ENCODE measurements around the gene DCST1.

DCST1 gene

DNA sequence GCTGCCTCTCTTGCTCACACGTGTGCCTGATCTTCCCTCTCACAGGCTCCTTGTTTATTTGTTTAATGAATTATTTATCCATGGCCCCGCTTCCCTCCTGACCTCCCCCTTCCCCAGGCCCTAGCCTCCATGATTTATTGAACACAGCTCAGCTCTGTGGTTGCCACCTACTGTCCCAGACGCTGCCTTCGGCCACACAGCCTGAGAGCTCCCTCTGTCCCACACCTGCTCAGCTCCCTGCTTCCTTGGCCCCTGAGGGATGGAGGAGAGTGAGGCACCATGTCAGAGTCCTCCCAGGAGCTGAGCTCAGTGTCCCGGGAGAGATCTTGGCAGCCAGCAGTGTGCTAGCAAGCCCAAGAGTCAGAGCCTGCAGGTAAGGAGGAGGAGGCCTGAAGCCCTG lies 41.9 kb downstream of the DCST1 start:
- no peak for DNase-seq (ENCODE audit: low spot score)

DNA sequence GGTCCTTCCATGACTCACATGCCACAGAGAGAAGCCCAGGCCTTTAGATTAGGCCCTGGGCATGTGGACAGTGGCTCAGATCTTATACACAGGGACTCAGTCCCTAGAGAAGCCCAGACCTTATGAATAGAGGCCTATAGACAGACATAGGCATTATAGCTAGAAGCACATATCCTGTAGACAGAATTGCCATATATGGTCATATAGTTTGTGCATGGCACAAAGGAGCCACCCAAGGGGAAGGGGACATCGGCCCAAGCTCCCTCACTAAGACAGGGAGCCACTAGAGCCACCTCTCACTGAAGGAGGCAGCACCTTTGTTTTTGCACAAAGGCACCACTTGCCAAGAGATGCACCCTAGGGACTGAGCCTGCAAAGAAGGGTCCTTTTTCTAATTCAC lies 42.7 kb downstream of the DCST1 start:
- DNase-seq (ENCODE audit: low spot score), result no peak

DNA sequence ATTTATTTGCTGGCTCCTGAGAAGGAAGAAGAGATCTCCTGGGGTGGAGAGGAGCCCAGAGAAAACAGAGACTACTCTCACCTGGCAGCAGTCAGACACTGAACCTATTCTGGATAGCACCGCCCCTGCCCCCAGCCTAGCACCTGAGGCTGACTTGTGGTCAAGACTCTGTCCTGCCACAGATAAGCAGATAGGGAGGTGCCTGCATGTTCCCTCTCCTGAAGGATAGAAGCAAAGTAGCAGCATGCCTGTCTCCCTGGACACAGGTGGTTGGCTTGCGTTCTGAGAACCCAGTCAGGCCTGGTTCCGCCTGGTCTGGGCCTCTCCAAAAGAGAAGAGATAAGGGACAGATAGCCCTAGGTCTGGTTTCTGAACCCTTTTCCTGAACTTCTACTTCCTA lies 43.7 kb downstream of the DCST1 start:
- no peak for DNase-seq (ENCODE audit: low spot score)

DNA sequence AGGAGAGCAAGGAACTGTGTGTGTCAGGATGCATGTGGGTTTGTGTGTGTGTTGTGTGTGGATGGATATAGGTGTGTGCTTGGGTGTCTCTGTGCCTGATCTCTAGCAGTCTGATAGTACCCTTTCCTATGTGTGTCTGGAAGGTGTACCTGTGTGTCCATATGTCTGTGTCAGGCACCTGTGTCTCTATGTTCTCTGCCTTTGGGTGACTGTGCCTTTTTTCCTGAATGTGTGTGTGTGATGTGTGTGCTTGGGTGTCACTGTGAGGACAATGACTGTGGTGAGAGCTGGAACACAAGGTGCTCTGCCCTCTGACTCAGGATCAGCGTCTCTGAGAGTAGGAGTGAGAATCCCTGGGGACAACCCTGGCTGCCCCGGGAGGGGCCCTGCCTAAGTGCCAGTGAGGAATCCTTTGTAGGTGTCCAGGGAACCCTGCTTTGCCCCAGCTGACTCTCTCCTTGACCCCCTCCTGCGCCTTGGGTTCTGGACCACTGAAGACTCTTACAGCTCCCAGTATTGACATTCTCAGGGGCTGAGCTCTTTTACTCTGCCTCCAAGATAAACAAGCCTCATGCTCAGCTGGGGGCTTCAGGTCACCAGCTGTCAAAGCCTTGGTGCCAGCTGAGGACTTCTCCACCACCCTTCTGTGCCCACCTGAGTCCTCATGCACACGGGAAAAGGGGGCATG lies 44.3 kb downstream of the DCST1 start:
- no peak for DNase-seq (ENCODE audit: low spot score)

DNA sequence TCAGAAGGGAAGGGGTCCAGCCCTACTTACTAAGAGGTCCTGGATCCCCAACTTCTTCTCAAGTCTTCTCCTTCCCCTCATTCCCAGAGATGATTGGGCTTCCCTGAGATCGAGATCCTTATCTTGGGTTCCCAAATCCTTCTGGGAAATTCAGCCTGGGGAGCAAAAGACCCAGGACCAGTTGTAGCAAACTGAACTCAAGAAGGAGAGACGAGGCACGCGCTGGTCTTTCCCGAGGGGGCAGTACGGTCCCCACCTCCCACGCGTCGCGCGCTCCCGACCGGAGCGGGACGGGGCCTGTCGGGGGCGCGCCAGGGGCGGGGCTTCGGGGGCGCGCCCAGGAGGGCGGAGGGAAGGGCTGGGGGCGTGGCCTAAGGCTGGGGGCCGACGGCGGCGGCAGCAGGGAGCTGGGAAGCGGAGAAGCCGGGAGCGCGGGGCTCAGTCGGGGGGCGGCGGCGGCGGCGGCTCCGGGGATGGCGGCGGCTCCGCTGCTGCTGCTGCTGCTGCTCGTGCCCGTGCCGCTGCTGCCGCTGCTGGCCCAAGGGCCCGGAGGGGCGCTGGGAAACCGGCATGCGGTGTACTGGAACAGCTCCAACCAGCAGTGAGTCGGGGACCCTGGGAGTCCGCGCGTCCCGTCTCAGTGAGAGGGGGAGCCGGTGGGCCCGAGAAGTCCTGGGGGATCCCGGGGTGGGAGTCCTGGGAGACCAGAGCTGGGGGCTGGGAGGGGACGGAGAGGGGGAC lies 45.0 kb downstream of the DCST1 start, which contains the start of gene EFNA3:
TSS of gene EFNA3 (plus strand) at position 369 of the 741 bp plus-strand sequence. CDS start at position 474, 105 bp downstream.
- no peak for DNase-seq (ENCODE audit: low spot score)

DNA sequence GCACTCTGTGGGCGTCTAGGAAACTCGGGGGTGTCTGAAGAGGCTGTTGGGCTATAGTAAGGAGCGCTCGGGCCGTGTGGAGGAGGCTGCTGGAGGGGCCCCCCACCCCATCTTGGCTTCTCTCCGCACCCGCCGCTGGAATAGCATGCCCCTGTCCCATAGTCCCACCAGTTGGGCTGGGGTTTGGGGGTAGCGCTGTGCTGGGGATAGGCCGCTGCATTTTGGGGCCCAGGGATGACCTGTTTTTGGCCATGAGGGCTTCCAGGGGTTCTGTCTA lies 45.5 kb downstream of the DCST1 start:
- no peak for DNase-seq (ENCODE audit: low spot score)

DNA sequence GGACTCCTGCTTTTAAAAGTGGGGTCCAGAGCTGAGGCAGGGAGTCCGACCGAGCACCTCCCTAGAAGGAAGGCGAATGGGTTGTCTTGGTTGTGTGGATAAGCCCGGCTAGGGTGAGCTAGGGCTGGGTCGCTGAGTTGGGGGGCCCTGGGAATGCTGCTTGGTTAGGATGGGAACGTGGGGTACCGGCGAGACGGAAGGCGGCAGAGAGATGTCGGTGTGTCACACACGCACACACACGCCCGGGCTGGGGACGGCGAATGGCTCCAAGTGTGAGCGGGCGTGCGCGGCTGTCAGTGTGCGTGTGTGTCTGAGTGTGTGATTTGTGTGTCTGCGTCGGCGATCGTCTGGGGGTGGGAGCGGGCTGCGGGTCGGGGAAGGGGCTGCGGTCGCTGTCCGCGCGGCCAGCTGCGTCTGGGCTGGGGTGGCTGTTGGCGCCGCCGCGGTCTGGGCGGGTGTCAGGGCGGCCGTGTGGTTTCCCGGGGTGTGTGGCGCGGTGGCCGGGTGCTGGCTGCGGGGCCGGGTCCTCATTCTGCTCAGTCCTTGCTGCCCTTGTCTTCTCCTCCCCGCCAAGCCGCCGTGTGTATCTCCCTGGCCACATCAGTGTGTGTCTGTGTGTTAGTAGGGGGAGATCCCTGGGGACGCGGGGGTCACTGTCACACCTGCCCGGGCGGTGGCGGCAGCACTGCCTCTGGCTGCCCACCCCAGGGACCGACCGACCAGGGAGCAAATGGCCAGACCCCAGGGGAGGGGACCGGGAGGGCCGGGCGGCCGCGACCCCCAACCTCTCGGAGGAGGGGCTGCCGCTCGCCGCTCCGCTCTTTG lies 46.1 kb downstream of the DCST1 start:
- DNase-seq (ENCODE audit: low spot score), result no peak

DNA sequence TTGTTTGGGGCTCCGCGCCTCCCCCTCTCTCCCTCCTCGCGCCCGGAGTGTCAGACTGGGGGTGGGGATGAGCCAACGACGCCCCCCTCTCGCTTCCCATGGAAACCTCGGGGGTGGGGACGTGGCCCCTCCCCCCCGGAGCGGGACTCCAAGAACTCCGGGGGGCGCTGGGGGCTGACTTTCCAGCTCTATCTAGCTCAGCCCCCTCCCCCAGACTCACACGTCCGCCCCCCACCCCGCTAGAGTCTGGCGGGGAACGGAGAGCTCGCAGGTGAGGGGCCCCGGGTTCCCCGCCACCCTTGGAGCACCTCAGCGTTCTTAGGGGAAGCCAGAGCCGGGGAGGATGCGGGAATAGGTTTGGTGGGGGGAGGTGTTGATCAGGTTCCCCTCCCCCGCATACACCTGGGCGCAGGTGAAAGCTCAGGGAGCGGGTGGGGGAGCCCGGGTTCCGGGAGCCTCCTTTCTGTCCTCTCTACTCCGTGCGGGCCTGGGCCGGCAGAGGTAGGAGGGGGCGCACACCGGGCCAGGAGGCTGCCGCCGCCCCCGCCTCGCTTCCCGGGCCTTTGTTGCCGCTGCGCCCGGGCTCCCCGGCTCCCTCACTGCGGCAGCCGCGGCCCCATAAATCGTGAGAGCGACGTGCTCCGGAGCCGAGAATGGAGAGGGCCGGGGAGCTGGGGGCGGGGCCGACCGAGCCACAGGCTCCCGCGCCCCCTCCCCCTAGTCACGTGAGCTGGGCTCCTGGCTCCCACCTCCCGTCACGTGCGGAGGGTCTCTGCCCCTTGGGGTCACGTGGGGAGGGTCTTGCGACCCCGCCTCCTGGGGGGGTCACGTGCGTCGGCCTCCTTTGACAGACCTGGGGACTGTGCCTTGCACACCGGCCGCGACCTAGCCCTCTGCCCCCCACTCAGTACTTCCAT lies 46.9 kb downstream of the DCST1 start:
- DNase-seq (ENCODE audit: low spot score), result no peak

DNA sequence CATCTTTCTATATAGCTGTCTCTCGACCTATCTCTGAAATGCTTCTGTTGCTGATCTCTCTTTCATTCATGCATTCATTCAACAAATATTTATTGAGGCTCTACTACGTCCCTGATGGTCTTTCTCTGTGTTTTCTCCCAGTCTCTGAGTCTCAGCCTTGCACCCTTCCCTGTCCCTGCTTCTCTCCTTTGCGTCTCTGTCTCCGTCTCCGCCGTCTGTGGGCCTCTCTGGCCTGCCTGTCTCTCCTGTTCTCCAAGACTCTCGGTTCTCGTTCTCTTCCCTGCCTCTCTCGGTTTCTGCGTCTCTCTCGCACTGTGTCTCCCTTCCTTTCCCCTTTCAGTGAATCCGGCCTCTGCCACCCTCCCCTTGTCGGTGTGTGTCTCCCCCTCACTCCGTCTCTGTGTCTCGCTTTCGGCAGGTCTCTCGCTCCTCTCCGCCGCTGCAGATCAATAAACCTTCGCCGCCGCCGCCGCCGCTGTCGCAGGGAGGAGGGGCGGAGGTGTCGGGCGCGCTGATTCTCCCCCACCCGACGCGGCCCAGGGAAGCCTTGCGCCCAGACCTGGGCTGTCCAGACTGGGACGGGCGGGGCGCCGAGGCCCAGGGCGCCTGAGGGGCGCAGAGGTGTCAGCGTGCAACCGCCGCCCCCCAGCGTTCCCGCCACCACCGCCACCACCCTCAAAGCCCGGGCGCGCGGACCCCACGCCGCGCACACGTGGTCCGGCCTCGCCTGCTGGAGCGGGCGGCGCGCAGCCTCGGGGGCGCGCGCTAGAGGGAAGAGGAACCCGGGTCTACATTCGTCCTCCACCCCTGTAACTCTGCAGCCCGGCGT lies 48.1 kb downstream of the DCST1 start:
- DNase-seq (ENCODE audit: low spot score), result peak; percentile 41

DNA sequence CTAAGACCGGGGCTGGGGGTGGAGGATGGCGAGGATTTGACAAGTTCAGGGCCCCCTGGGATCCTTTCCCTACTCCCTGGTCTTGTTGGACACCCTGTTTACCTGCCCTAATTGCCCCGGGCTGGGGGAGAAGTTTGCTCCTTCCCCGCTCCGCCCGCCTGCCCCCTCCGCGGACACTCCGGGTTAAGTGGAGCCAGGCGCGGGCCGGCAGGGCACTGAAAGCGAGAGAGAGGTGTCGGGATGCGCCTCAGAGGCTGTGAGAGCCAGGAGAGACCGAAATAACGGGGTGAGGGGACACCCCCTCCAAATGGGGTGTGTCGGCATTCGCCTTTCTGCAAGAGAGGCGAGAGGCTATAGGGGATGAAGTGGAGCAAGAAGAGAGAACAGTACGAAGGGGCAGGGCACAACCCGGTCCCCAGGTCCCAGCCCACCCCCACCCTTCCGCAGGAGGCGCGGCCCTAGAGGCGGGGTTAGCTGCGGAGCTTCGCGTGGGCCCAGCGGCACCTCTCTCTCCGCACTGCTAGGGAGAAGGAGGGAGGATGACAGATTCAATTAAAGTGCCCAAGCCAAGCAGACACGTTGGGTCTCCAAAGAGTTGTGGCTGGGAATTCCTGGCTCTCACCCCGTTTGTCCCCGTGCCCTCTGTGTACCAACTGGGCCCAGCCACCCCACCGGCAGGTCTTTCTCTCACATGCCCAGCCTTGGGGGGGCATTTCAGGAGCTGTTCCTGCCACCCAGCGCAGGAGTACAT lies 48.9 kb downstream of the DCST1 start:
- peak; percentile 71 for DNase-seq (ENCODE audit: low spot score)

DNA sequence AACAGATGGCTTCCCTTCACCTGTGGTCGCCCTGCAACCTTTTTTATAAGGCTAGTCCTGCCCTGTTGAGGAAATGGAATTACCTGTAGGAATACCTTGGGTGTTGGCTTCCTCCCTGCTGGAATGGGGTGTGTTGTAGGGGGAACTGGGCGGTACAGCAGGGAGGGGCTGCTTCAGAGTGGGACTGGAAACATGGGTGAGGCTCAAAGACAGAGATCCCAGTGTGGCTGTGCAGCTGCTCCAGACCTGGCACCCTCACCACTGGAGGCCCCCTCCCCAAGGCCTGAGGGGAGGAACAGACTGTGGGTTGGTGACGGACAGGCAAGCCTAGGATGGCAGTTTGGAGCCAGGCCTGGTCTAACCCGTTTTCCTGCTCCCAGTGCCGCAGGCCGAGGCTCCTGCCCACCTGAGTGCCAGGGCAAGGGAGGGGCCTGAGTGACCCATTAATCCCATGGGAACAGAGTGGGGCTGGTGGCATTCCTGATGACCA lies 49.5 kb downstream of the DCST1 start:
- DNase-seq (ENCODE audit: low spot score), result peak; percentile 83

DNA sequence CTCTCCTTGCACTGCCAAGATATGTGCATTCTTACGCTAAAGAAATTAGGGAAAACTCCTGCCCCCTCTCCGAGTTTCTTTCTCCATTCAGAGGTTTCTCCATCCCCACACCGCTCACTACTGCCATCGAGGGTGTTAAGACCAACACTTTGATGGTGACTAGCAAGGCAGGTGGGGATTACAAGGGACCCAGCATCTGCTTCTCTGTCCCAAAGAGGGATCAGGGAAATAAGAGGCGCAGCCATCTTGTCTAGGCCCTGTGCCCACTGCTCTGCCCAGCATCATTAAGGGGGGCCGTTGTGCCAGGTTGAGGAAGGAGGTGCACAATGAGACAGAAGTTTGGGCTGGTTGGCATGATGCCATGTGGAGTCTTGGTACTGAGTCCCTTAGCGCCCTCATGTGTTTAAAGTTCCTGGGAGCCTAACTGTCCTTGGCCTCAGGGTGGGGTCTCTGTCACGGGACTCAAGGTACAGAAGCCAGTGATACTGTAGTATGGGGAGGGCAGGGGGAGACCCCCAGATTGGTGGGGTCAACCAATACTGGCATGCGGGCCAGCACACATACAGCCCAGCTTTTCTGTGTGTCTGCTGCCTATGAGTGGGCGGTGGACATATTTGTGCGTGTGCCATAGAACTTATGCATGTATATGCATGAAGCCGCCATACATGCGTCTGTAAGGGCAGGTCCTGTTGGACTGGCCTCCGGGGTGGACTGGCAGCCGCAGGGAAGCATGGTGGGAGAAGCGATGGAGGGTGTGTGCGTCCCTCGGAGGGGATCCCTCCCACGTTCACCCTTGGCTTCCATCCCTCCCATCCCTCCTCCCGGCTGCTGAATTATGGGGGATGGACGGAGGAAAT lies 50.5 kb downstream of the DCST1 start:
- DNase-seq (ENCODE audit: low spot score), result peak; percentile 56

DNA sequence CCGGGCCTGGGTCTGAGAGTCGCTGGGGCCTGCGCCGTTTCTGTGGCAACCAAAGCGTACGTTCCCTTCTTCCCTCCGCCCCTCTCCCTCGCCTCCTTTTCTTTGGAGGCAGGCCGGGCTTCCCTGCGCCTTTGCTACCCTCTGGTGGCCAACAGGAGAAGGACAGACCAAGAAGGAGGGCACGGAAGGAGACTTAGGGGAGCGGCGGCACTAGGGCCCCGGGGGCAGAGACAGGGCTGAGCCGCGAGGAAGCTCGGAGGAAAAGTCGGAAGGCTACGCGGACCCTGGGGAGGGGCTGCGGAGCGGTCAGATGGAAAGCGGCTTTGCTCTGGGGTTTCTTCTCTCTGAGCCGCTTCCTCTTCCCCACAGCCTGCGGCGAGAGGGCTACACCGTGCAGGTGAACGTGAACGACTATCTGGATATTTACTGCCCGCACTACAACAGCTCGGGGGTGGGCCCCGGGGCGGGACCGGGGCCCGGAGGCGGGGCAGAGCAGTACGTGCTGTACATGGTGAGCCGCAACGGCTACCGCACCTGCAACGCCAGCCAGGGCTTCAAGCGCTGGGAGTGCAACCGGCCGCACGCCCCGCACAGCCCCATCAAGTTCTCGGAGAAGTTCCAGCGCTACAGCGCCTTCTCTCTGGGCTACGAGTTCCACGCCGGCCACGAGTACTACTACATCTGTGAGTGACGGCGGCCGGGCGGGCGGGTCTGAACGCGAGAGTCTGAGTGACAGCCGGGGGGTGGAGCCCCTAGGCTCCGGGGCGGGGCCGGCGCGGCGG lies 51.3 kb downstream of the DCST1 start:
- DNase-seq (ENCODE audit: low spot score), result peak; percentile 90

DNA sequence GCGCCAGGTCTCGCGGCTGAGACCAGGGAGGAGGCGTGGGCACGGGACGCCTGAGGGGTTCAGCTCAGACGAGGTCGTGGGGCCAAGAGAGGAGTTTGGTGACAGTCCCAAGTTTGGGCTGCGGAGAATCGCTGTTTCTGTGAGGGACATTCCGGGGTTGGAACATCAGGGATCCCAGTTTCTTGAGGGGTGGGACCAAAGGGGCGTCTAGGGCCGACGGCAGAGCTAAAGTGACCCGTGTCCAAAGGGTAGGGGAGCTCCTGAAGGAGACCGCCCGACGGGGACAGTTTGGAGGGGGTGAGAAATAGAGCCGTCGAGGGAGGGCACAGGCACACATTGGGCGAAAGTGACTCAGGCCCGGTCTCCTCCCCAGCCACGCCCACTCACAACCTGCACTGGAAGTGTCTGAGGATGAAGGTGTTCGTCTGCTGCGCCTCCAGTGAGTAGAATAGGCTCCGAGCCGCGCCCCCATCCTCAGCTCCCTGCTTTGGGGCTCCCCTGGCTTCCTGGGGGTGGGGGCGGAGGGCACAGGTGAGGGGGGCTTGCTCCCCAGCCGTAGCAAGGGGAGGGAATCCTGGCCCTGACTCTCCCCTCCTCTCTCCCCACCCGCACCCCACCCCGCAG lies 52.0 kb downstream of the DCST1 start:
- DNase-seq (ENCODE audit: low spot score), result peak; percentile 77

DNA sequence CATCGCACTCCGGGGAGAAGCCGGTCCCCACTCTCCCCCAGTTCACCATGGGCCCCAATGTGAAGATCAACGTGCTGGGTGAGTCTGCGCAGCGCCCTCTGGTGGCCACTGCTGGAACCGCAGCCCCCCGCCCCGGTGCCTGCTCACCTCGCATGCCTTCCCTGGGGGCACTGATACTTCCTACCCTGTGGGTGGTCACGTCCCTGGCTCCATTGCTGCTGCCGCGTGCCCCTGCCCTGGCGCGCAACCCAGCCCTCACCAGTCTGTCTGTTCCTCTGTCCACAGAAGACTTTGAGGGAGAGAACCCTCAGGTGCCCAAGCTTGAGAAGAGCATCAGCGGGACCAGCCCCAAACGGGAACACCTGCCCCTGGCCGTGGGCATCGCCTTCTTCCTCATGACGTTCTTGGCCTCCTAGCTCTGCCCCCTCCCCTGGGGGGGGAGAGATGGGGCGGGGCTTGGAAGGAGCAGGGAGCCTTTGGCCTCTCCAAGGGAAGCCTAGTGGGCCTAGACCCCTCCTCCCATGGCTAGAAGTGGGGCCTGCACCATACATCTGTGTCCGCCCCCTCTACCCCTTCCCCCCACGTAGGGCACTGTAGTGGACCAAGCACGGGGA lies 52.6 kb downstream of the DCST1 start:
- peak; percentile 59 for DNase-seq (ENCODE audit: low spot score)

DNA sequence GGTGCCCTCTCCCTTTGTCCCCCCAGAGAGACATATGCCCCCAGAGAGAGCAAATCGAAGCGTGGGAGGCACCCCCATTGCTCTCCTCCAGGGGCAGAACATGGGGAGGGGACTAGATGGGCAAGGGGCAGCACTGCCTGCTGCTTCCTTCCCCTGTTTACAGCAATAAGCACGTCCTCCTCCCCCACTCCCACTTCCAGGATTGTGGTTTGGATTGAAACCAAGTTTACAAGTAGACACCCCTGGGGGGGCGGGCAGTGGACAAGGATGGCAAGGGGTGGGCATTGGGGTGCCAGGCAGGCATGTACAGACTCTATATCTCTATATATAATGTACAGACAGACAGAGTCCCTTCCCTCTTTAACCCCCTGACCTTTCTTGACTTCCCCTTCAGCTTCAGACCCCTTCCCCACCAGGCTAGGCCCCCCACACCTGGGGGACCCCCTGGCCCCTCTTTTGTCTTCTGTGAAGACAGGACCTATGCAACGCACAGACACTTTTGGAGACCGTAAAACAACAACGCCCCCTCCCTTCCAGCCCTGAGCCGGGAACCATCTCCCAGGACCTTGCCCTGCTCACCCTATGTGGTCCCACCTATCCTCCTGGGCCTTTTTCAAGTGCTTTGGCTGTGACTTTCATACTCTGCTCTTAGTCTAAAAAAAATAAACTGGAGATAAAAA lies 53.4 kb downstream of the DCST1 start:
- DNase-seq (ENCODE audit: low spot score), result no peak

Data from SW480 (cell line).